ENCODE results near the gene COX7A2.

DNA sequence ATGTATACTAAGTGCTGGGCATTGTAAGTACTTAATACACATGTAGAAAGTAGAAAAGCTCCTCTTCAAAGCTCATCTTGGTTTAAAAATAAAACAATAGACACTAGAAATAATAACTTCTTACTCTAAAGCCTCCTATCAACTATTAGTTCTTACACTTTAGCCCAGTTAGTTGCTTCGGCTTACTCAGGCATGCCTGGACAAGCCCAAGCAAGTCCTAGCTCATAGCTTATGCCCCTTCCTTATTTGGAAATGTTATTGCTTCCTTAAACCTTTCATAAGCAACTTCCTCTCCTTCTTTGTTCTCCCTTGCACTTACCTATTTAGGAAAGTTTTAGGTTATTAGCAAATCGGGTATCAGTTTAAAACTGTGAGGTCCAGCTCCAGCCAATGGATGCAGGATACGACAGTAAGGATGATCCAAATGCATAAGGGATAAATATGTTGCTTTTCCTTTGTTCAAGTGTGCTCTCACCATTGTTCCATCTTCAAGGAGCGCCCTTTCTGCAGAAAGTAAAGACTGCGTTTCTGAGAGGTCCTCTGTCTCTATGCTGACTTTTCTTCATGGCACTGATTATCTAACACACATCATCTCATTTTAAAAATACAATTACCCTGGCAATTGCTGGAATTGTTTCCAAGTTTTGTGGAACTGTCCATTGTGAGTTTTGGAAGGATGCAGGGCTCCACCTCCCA is 28.7 kb upstream of the COX7A2 start:
- TF ChIP-seq, protein P1, sequence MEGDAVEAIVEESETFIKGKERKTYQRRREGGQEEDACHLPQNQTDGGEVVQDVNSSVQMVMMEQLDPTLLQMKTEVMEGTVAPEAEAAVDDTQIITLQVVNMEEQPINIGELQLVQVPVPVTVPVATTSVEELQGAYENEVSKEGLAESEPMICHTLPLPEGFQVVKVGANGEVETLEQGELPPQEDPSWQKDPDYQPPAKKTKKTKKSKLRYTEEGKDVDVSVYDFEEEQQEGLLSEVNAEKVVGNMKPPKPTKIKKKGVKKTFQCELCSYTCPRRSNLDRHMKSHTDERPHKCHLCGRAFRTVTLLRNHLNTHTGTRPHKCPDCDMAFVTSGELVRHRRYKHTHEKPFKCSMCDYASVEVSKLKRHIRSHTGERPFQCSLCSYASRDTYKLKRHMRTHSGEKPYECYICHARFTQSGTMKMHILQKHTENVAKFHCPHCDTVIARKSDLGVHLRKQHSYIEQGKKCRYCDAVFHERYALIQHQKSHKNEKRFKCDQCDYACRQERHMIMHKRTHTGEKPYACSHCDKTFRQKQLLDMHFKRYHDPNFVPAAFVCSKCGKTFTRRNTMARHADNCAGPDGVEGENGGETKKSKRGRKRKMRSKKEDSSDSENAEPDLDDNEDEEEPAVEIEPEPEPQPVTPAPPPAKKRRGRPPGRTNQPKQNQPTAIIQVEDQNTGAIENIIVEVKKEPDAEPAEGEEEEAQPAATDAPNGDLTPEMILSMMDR (IDR thresholded peaks at IDR 0.05; ENCODE audit: borderline replicate concordance, extremely low read depth, low read length, poor library complexity, severe bottlenecking) = no peak
- no peak for TF ChIP-seq EZH2 (IDR thresholded peaks at IDR 0.05; ENCODE audit: borderline replicate concordance, low read depth, low read length, severe bottlenecking)
